GM18873 (cell line): ENCODE measurements around the gene NCR3LG1.
"Not testable (repeated sequence)": the region's sequence is repeated elsewhere in the genome, so short reads cannot be mapped to it uniquely, and the experiment has no call there.

ENCODE experiments used
- ATAC-seq: cut with Tn5 transposase; IDR thresholded peaks from one replicate; pipeline ENCODE4 v1.9.1; 2021; ENCODE audit warnings: mild to moderate bottlenecking, moderate library complexity, moderate number of reproducible peaks; ENCODE audit not compliant: unreplicated experiment, low FRiP score

Gene NCR3LG1

GRCh38 chr11:17408026-17408425 is 56.4 kb downstream of the NCR3LG1 start:
- no peak for ATAC-seq

DNA sequence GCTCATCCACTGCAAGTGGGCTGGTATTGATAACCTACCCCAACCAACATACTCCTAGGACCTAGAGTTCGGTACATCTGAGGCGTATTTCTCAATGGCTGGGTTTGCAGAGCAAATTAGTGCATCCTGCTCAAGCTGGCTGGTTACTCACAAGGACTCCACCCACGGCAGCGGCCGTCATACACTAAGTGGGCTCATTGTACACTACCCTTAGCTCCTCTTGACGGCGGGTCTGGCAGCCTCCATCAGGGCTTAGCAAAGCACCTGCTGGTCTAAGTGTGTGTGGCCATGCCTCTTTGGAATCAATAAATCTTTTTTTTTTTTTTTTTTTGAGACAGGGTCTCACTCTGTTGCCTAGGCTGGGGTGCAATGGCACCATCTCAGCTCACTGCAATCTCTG is 57.0 kb downstream of the NCR3LG1 start:
- ATAC-seq, result no peak

DNA sequence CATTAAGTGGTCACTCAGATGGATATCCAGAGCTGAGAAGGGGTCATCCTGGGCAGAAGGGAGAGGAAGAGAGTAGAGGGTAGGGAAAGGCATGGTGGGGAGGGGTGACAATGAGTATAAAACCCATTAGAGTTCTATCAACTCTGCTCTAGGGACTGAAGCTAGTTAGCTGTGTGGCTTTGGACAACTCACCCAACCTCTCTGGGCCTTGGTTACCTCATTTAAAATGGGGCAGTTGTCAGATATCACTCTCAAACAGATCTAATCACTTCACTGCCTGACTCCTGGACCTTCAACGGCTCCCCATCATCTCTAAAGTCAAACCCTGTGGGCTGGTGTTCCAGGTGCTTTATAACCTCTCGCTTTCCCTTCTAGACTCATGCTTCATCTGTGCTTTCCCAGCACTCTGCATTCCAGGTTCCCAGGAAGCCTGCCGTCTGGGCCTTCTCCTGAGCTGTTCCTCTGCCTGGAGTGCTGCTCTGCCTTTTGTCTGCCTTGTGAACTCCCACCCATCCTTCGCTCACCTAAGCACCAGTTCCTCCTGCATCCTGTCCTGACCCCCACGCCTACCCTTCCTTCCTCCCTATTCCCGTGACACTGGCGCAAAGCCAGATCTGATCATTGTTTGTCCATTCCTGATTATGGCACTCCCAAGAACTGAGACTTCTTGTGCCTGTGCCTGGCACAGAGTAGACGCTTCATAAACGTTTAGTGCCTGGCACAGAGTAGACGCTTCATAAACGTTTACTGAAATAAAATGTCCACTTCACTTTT is 59.2 kb downstream of the NCR3LG1 start:
- ATAC-seq, result no peak

DNA sequence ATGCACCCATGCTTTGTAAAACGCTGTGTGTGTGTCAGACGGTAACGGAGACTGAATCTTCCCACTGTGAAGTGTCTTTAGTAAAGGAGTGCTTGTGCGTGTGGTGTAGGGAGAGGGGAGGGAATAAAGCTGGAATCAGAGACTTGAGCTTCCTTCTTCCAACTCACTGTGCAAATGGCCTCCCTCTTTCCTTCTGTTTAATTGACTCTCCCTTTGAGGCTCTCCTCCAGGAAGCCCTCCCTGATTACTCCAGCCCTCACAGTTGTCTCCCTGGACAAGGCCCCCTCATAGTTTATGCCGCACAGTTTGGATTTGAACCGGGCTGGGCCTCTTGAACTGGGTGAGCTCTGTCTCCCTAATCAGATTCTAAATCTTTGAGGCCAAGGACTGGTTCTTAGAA is 59.8 kb downstream of the NCR3LG1 start:
- no peak for ATAC-seq

DNA sequence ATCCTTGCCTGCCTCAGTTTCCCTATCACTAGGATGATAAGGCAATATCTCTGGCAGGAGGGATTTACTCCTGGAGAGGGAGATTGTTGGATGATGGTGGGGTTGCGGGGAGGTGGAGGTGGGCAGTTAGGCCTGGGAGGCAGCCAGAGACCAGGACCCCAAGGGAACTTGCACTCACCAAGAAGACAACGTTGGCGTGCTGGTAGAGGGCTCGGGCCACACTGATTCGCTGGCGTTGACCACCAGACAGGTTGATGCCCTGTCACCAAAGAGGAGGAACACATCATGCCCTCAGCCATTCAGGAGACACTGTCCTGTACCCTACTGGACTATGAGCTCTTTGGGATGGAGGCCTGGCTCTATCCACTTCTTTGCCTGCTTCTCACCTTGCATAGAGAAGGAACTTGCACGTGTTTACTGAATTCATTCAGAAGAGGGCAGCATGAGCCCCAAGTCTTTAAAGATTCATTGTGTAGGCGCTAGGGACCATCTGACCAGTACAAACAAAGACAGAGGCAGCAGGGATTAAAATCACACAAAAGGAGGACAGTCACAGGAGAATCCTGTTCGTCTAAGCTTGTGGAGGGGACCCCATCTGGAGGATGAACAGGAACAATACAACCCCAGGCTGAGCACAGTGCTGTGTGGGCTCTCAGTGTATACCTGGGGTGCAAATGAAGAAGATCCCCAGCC is 61.0 kb downstream of the NCR3LG1 start:
- ATAC-seq, result no peak

DNA sequence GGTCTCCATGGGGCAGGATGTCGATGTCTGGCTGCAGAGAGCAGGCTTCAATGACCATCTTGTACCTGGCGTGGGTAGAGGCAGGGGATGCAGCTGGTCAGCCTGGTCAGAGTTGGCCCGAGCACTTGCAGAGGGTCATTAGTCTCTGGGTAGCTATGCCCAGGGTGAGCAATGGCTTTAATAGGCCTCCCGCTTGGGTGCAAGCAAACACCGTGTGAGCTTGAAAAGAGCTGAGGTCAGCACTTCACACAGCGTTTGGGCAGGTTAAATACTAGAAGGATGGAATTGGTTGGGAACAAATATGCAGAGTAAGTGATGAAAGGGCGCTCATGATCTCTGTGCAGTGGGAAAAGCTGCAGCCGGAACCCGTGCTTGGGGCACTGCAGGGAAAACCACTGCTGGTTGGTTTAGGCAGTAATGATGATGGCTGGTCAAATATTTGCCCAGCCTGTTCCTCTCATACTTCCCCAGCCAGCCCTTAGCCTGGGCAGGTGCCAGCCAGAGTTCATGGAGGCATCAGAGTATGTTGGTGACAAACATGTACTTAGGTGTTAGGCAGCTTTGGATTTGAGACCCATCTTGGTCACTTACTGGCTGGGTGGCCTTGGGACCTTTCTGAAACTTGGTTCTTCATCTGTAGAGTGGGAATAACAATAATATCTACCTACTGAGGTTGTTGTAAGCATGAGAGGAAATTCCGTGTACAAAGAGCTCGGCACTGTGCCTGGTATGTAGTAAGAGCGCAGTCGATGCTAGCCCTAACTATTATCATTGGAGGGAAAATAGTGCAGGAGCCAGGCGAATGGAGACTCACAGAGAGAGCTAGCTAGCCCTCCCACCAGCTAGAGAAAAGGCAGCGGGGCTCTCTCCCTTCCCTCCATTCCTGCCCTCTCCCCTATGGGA is 62.1 kb downstream of the NCR3LG1 start:
- no peak for ATAC-seq

DNA sequence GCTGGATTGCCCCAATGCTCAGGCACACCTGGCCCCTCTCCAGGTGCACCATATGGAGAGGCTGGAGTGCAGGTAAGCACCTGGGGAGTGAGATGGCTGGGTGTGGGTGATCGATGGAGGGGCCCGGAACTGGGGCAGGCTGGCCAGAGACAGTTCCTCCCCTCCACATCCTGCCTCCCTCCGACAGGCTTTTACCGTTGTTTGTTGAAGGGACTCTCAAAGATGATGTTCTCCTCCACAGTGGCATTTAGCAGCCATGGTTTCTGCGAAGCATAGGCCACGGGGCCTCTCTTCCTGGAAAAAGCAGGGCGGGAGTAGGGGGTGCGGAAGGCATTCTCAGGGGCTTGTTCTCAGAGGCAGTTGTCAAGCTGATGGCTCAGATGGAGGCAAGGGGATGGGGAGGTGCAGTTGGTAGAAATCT is 62.7 kb downstream of the NCR3LG1 start:
- ATAC-seq, result no peak

DNA sequence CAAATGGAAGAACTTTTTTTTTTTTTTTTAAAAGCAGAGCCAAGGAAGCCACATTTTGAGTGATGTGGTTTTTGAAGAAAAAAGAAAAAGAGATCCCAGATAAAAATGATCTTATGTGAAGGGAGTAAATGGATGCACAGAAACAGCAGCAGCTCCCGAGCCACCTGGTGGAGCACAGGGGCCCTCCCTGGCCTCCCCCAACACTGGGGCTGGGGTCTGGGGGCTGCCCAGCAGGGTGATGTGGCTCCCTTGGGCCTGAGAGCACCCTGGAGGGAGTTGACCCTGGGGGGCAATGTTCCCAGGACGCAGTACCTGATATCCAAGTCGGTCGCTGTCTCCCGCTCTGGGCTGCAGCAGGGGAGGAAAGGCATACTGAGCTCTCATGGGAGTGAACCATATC is 63.4 kb downstream of the NCR3LG1 start:
- ATAC-seq, result no peak

GRCh38 chr11:17415523-17416104 is 64.0 kb downstream of the NCR3LG1 start:
- ATAC-seq, result no peak

- ATAC-seq, result no peak
Measured at GRCh38 chr11:17416492-17416891, 64.9 kb downstream of the NCR3LG1 start.

DNA sequence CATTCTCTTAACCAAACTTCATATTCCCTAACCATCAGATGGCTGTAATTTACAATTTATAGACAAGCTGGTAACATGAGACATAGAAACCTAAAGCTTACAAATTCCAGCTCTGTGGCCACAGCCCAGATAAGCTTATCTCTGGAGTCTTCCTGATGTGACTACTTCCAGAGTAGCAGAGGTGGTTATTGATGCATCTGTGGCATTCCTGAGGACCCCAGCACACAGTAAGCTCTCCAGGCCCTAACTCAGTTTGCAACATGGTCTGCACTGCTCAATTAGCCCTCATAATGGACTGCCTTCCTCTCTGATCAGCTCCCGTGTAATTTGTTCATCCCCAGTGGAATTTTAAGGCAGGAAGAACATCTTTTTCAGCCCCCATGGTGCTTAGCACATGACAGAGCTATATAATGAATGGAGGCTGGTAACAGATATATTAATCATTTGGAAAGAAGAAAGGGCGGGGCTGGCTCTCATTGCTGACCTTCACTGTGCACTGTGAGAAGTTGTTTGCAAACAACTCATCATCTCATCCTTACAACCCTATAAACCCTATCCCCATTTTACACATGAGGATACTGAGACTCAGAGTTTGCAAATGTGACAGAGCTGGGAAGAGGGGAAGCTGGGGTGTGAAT is 67.0 kb downstream of the NCR3LG1 start:
- ATAC-seq, result no peak

DNA sequence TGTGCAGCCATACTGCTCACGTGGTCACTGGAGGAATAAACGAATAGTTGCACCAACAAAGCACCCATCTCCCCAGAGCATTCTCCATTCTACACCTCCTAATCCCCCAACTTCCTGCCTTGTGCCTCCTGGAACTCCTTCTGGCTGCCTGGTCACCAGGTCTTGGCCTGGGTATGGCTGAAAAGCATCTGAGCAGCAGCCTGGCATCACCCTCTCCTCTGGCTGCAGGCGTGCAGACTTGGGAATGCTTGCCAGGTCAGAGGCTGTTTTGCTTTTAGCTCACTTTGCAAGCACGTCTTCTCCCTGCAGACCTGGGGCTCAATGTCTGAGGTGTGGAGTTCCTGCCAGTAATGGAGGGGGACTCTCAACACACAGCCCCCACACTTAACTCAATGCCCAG is 70.2 kb downstream of the NCR3LG1 start:
- no peak for ATAC-seq

- ATAC-seq, result no peak
Measured at GRCh38 chr11:17423533-17424310, 72.1 kb downstream of the NCR3LG1 start.

GRCh38 chr11:17426233-17426632 is 74.6 kb downstream of the NCR3LG1 start:
- ATAC-seq, result not testable (repeated sequence)
